Adrenal gland (tissue), 12 donors: Measurements from ENCODE around the gene TPP1. TPM values are rescaled to one million over a fixed set of nuclear protein-coding genes. Genes with fewer than 3 reads are reported as not detected.
A peak's percentile ranks its signal among the peaks of the same experiment; 100 is the strongest.

Source experiments
- DNase-seq, 7 donors: peaks; one replicate each; pipeline ENCODE4 v3.0.0-alpha.2; 2019 to 2020
- H3K27ac ChIP-seq, 5 donors: fragments of 200-600 bp; sonication (generic) in 4 of 5; 1 replicate in 3 of 5; 2 replicates in 2 of 5; pipeline versions ENCODE4 v1.5.1 to v1.8.0; 2016 to 2020; ENCODE audit warnings: mild to moderate bottlenecking in 1 of 5
- H3K27me3 ChIP-seq: fragments of 200-600 bp; 2 replicates; pipeline ENCODE4 v1.8.0; 2021
- H3K36me3 ChIP-seq, 2 donors: fragments of 200-600 bp; replicated peaks in 1 of 2; 1 replicate in 1 of 2; 2 replicates in 1 of 2; pipeline versions ENCODE4 v1.5.1 to v1.8.0; 2018 to 2022
- H3K4me1 ChIP-seq, 2 donors: fragments of 200-600 bp; replicated peaks in 1 of 2; 1 replicate in 1 of 2; 2 replicates in 1 of 2; pipeline versions ENCODE4 v1.5.1 to v1.8.0; 2018 to 2021
- H3K4me3 ChIP-seq, 4 donors: fragments of 200-600 bp; sonication (generic) in 3 of 4; one replicate each; pipeline ENCODE4 v1.5.1; 2016 to 2018
- H3K9me3 ChIP-seq, 3 donors: fragments of 200-600 bp; sonication (generic) in 1 of 3; replicated peaks in 1 of 3; 1 replicate in 2 of 3; 2 replicates in 1 of 3; pipeline versions ENCODE4 v1.5.1 to v1.8.0; 2016 to 2021
- POLR2A ChIP-seq, 2 donors: fragments of 450-650 bp; IDR thresholded peaks; one replicate each; pipeline ENCODE4 v1.6.1; 2017; ENCODE audit warnings: antibody characterized with exemption in 2 of 2, mild to moderate bottlenecking in 2 of 2, moderate library complexity in 1 of 2
- WGBS, 4 donors: extraction: QIAGEN DNeasy Blood & Tissue Kit in 2 of 4; methylation state at CpG; one replicate each; pipeline versions ENCODE4 v1.1.5 to v1.1.7; 2013 to 2017; 5-methylcytosine and 5-hydroxymethylcytosine counted together
- intact Hi-C, 2 donors: fragments of 100-400 bp; cut with DNase I; formaldehyde crosslinking; loops; one replicate each; pipeline versions ENCODE4 v1.14.1 to v1.15.0; 2022 to 2023
- polyA plus RNA-seq, 3 donors: library from polyadenylated mRNA; stranded (reverse); fragments of 200-250 nt in 2 of 3; fragments of 350-450 nt in 1 of 3; fragmentation: Illumina TruSeq in 1 of 3; extraction: RNeasy Lipid Tissue Mini Kit (QIAGEN cat#74804) in 1 of 3; gene quantifications; one replicate each; pipeline ENCODE4 v1.2.3, GENCODE V29; 2013 to 2014
- total RNA-seq, 9 donors: library from RNA; depleted of rRNA in 4 of 9; stranded (reverse); fragments of >200 nt in 4 of 9; fragments of 120-200 nt in 1 of 9; fragmentation: NEBNext Ultra II Directional in 1 of 9; extraction: Animal tissue kit (Norgen Biotek cat#: 25700) in 1 of 9; gene quantifications; one replicate each; pipeline versions ENCODE4 v1.1.0 to v1.2.4, GENCODE V29; 2013 to 2023
- TF ChIP-seq, protein P1 (sequence below), 6 experiments: fragments of 450-650 bp in 4 of 6; fragments of 200-600 bp in 2 of 6; sonication (generic) in 1 of 6; IDR thresholded peaks; 1 replicate in 5 of 6; 2 replicates in 1 of 6; pipeline versions ENCODE4 v1.5.1 to v1.8.0; 2016 to 2021; ENCODE audit warnings: antibody characterized with exemption in 6 of 6, mild to moderate bottlenecking in 2 of 6, moderate library complexity in 1 of 6
- donor health status: healthy with polysubstance abuse.
- donor health status: Bipolar disorder and iron deficiency.
- donor health status: DM: yes; HTN: yes; CAD: no.
- donor health status: DM: no; HTN: no; CAD: no.
- donor health status: DM: no; HTN: no; CAD: no.
- donor health status: DM: yes; HTN: yes; CAD: no.

TPP1 gene
- total and polyA plus RNA-seq, 12 donors: 53.2 to 464 (median 288) TPM

- H3K27ac ChIP-seq: peak overlapping the region in 3 of 5 donors; percentile 95 to 99 (median 96)
- H3K4me3 ChIP-seq: no peak overlapping the region
- no peaks in the 10 kb centered on the region for H3K27me3 ChIP-seq
- WGBS, 4 donors: 75 to 95% (median 92%) methylated on average over 4 to 6 of the region's 6 CpGs
- TF ChIP-seq, protein P1, sequence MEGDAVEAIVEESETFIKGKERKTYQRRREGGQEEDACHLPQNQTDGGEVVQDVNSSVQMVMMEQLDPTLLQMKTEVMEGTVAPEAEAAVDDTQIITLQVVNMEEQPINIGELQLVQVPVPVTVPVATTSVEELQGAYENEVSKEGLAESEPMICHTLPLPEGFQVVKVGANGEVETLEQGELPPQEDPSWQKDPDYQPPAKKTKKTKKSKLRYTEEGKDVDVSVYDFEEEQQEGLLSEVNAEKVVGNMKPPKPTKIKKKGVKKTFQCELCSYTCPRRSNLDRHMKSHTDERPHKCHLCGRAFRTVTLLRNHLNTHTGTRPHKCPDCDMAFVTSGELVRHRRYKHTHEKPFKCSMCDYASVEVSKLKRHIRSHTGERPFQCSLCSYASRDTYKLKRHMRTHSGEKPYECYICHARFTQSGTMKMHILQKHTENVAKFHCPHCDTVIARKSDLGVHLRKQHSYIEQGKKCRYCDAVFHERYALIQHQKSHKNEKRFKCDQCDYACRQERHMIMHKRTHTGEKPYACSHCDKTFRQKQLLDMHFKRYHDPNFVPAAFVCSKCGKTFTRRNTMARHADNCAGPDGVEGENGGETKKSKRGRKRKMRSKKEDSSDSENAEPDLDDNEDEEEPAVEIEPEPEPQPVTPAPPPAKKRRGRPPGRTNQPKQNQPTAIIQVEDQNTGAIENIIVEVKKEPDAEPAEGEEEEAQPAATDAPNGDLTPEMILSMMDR (IDR thresholded peaks at IDR 0.05): no peak
- TF ChIP-seq POLR2A (IDR thresholded peaks at IDR 0.05): no peak
- H3K36me3 ChIP-seq: peaks cover 0 to 47% of the 10 kb centered on the region in 2 donors
- peak in 4 of 7 donors; percentile 25 to 54 (median 30) for DNase-seq
- peaks cover 32 to 46% of the 10 kb centered on the region in 2 donors for H3K4me1 ChIP-seq
- H3K9me3 ChIP-seq: no peaks in the 10 kb centered on the region
- intact Hi-C loops: no loop called here
These were observed 8.6 kb downstream of the TPP1 start for GRCh38 chr11:6610591-6610990.

GRCh38 chr11:6609502-6610015 is 9.7 kb downstream of the TPP1 start:
- no peak overlapping the region for H3K4me3 ChIP-seq
- intact Hi-C loops: loop anchor here in 1 of 2 donors (10.0 kb wide), 1 partner anchor 75 kb away; no protein-coding TSS in a partner anchor
- no peaks in the 10 kb centered on the region for H3K9me3 ChIP-seq
- 79 to 88% (median 83%) methylated on average over 8 of the region's 8 CpGs for WGBS, 4 donors
- H3K36me3 ChIP-seq: peaks cover 0 to 37% of the 10 kb centered on the region in 2 donors
- TF ChIP-seq POLR2A (IDR thresholded peaks at IDR 0.05): no peak
- TF ChIP-seq, protein P1 (IDR thresholded peaks at IDR 0.05): no peak
- H3K27ac ChIP-seq: peak overlapping the region in 1 of 5 donors; percentile 89
- H3K4me1 ChIP-seq: peaks cover 37 to 57% of the 10 kb centered on the region in 2 donors
- H3K27me3 ChIP-seq: no peaks in the 10 kb centered on the region
- DNase-seq: peak in 1 of 7 donors; percentile 24

GRCh38 chr11:6608726-6609501 is 10.3 kb downstream of the TPP1 start:
- H3K9me3 ChIP-seq: no peaks in the 10 kb centered on the region
- intact Hi-C loops: loop anchor here in 1 of 2 donors (10.0 kb wide), 1 partner anchor 74 kb away; no protein-coding TSS in a partner anchor
- DNase-seq: peak in 2 of 7 donors; percentile 24 to 47
- no peak for TF ChIP-seq POLR2A (IDR thresholded peaks at IDR 0.05)
- TF ChIP-seq, protein P1 (IDR thresholded peaks at IDR 0.05): no peak
- no peaks in the 10 kb centered on the region for H3K27me3 ChIP-seq
- H3K4me1 ChIP-seq: peaks cover 37 to 59% of the 10 kb centered on the region in 2 donors
- WGBS, 4 donors: 83 to 86% (median 85%) methylated on average over 14 of the region's 14 CpGs
- H3K4me3 ChIP-seq: no peak overlapping the region
- peaks cover 0 to 37% of the 10 kb centered on the region in 2 donors for H3K36me3 ChIP-seq
- H3K27ac ChIP-seq: peak overlapping the region in 1 of 5 donors; percentile 89

DNA sequence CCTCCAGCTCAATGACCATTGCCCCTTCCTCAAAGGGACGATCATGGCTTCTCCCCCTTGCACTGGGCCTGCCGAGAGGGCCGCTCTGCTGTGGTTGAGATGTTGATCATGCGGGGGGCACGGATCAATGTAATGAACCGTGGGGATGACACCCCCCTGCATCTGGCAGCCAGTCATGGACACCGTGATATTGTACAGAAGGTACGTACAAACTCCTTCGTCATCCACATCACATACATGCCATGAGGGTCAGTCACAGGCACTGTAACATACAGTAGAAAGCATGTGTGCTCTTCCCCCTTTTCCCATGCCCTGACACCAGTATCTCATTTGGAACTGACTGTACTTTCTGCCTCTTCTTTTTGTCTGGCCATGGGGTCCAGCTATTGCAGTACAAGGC is 11.2 kb downstream of the TPP1 start:
- Histone ChIP-seq H3K27ac (peak overlapping the region in 2 of 5 donors; percentile 89 to 90), H3K9me3 (no peaks in the 10 kb centered on the region), H3K36me3 (peaks cover 0 to 37% of the 10 kb centered on the region in 2 donors), H3K4me1 (peaks cover 34 to 53% of the 10 kb centered on the region in 2 donors), H3K27me3 (no peaks in the 10 kb centered on the region), H3K4me3 (no peak overlapping the region)
- TF ChIP-seq POLR2A (IDR thresholded peaks at IDR 0.05): no peak
- TF ChIP-seq, protein P1 (IDR thresholded peaks at IDR 0.05): no peak
- DNase-seq: peak in 3 of 7 donors; percentile 13 to 58 (median 26)
- intact Hi-C loops: loop anchor here in 1 of 2 donors (10.0 kb wide), 1 partner anchor 73 kb away; no protein-coding TSS in a partner anchor
- 88 to 93% (median 91%) methylated on average over 9 of the region's 9 CpGs for WGBS, 4 donors
